Medulla oblongata (tissue), 1 donor: ENCODE measurements around the gene QRFP.

Experiments
- DNase-seq: peaks from one replicate; pipeline ENCODE4 v3.0.0-alpha.2; 2015; ENCODE audit errors: extremely low spot score

QRFP gene

GRCh38 chr9:130933114-130934046 is 36.8 kb upstream of the QRFP start:
- DNase-seq = no peak

GRCh38 chr9:130932255-130933079 is 35.9 kb upstream of the QRFP start:
- DNase-seq = no peak

GRCh38 chr9:130931508-130932254 is 35.1 kb upstream of the QRFP start:
- DNase-seq = no peak

- DNase-seq = no peak
Observed at GRCh38 chr9:130930804-130931349, 34.3 kb upstream of the QRFP start.

- no peak for DNase-seq
Observed at GRCh38 chr9:130930132-130930803, 33.7 kb upstream of the QRFP start.

- DNase-seq = no peak
Observed at GRCh38 chr9:130929571-130930038, 33.0 kb upstream of the QRFP start.

- DNase-seq = no peak
Observed at GRCh38 chr9:130927995-130928900, 31.6 kb upstream of the QRFP start.

- no peak for DNase-seq
Observed at GRCh38 chr9:130927338-130927737, 30.7 kb upstream of the QRFP start.

GRCh38 chr9:130925050-130925678 is 28.6 kb upstream of the QRFP start:
- no peak for DNase-seq

GRCh38 chr9:130924448-130924788 is 27.8 kb upstream of the QRFP start:
- DNase-seq = no peak

GRCh38 chr9:130923611-130924447 is 27.2 kb upstream of the QRFP start:
- DNase-seq = no peak

- DNase-seq = no peak
Observed at GRCh38 chr9:130922893-130923610, 26.4 kb upstream of the QRFP start.

- DNase-seq = no peak
Observed at GRCh38 chr9:130921989-130922892, 25.6 kb upstream of the QRFP start.

GRCh38 chr9:130921300-130921988 is 24.8 kb upstream of the QRFP start:
- no peak for DNase-seq

GRCh38 chr9:130920762-130921299 is 24.2 kb upstream of the QRFP start:
- DNase-seq = no peak

GRCh38 chr9:130920233-130920632 is 23.6 kb upstream of the QRFP start:
- DNase-seq = no peak
